Psoas muscle (tissue), 8 donors: ENCODE data around the gene STYXL1. TPM values are rescaled to one million over a fixed set of nuclear protein-coding genes. Genes with fewer than 3 reads are reported as not detected.
A peak's percentile ranks its signal among the peaks of the same experiment; 100 is the strongest.

Experiments
- ATAC-seq, 4 donors: fragments of 200-7000 bp; cut with Tn5 transposase; one replicate each; pipeline ENCODE4 v1.9.1; 2020; ENCODE audit warnings: moderate library complexity in 3 of 4, mild to moderate bottlenecking in 2 of 4
- DNase-seq, 2 donors: peaks; one replicate each; pipeline ENCODE4 v3.0.0-alpha.2; 2020
- H3K27ac ChIP-seq: fragments of 200-600 bp; one replicate; pipeline ENCODE4 v1.8.0; 2022
- H3K27me3 ChIP-seq, 3 donors: fragments of 200-600 bp in 1 of 3; one replicate each; pipeline versions ENCODE4 v1.6.1 to v1.8.0; 2013 to 2022; ENCODE audit warnings: low read length in 2 of 3, mild to moderate bottlenecking in 2 of 3, moderate library complexity in 1 of 3; ENCODE audit not compliant: insufficient read depth in 3 of 3
- H3K36me3 ChIP-seq, 2 donors: fragments of 200-600 bp in 1 of 2; one replicate each; pipeline versions ENCODE4 v1.6.1 to v1.8.0; 2013 to 2022; ENCODE audit warnings: low read depth in 1 of 2, mild to moderate bottlenecking in 1 of 2, moderate library complexity in 1 of 2; ENCODE audit not compliant: insufficient read depth in 1 of 2
- H3K4me1 ChIP-seq: fragments of 200-600 bp; one replicate; pipeline ENCODE4 v1.8.0; 2022
- H3K4me3 ChIP-seq: fragments of 200-600 bp; one replicate; pipeline ENCODE4 v1.8.0; 2022; ENCODE audit warnings: mild to moderate bottlenecking
- H3K9me3 ChIP-seq: fragments of 200-600 bp; one replicate; pipeline ENCODE4 v1.8.0; 2022
- CTCF ChIP-seq: fragments of 200-600 bp; IDR thresholded peaks from one replicate; pipeline ENCODE4 v1.8.0; 2022; ENCODE audit warnings: antibody characterized with exemption
- WGBS, 3 donors: extraction: QIAGEN DNeasy Blood & Tissue Kit; methylation state at CpG; one replicate each; pipeline versions ENCODE4 v1.1.6 to v1.1.7; 2013; 5-methylcytosine and 5-hydroxymethylcytosine counted together
- intact Hi-C, 2 donors: fragments of 100-400 bp; cut with DNase I; formaldehyde crosslinking; loops; one replicate each; pipeline versions ENCODE4 v1.11.0 to v1.14.2; 2022
- polyA plus RNA-seq, 3 donors: library from polyadenylated mRNA; stranded (reverse); fragments of 200-250 nt; gene quantifications; one replicate each; pipeline ENCODE4 v1.2.3, GENCODE V29; 2013
- total RNA-seq, 4 donors: library from RNA; stranded (reverse); fragmentation: NEBNext Ultra II Directional in 2 of 4; extraction: Animal tissue kit (Norgen Biotek cat#: 25700) in 2 of 4; gene quantifications; one replicate each; pipeline versions ENCODE4 v1.2.1 to v1.2.4, GENCODE V29; 2021 to 2023
- donor health status: healthy with polysubstance abuse.
- donor health status: DM: no; HTN: no; CAD: no; lungs with moderate emphysema.
- donor health status: Bipolar disorder and iron deficiency.
- donor health status: healthy.
- donor health status: DM: yes; HTN: yes; CAD: no.
- donor health status: DM: no; HTN: no; CAD: no.
- donor health status: DM: no; HTN: no; CAD: no.
- donor health status: DM: yes; HTN: yes; CAD: no.

STYXL1 gene
- total and polyA plus RNA-seq, 7 donors: 6.6 to 67.5 (median 15.4) TPM

DNA sequence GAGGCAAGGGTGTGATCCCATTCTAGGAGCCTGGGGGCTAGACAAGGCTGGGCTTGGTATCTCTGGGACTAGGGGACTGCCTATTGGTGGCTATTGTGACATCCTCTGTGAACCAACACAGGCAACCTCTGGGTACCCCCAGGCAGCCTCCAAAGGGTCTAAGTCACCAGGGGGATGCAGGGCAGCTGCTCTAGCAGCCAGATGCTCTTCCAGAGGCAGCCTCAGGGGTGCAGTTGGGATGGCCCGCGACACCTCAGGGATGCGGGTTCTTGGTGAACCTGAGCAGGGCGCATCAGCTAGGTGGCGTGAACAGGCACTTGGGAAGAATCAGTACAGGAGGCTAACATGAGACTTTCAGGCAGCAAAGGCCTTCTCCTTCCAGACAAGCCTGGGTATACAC, 51.8 kb downstream of the STYXL1 start:
- WGBS, 3 donors: 95 to 99% (median 96%) methylated on average over 5 of the region's 5 CpGs
- Histone ChIP-seq H3K36me3 (peaks cover 0 to 22% of the 10 kb centered on the region in 2 donors), H3K9me3 (no peaks in the 10 kb centered on the region), H3K27me3 (no peaks in the 10 kb centered on the region), H3K27ac (no peak overlapping the region), H3K4me1 (peaks cover 17% of the 10 kb centered on the region), H3K4me3 (no peak overlapping the region)
- no peak for ATAC-seq
- DNase-seq: no peak
- TF ChIP-seq CTCF: no peak
- intact Hi-C loops: no loop called here

DNA sequence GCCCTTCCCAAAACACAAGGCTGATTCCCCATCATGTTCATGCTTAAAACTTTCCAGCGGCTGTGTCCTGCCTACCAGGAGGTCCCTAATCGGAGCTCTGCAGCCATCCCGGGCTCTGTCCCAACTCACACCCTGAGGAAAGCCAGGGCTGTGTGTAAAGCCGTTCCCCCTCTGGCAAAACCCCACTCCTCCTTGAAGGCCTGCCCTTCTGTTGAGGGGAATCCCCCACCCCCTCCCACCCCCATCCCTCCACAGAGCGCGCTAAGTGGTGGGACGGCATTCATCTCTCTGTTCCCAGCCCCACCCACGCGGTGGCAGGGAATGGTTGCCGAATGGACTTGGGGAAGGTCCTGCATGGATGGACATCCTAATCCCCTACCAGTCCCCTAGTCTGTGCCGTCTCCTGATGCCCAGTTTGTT, 52.7 kb downstream of the STYXL1 start:
- intact Hi-C loops: no loop called here
- Histone ChIP-seq H3K36me3 (peaks cover 0 to 16% of the 10 kb centered on the region in 2 donors), H3K27me3 (no peaks in the 10 kb centered on the region), H3K9me3 (no peaks in the 10 kb centered on the region), H3K4me1 (peaks cover 27% of the 10 kb centered on the region), H3K4me3 (peak overlapping the region; percentile 82), H3K27ac (peak overlapping the region; percentile 85)
- no peak for TF ChIP-seq CTCF
- ATAC-seq (peak in 1 of 4 donors; percentile 1), DNase-seq (no peak)
- 23 to 29% (median 25%) methylated on average over 11 of the region's 11 CpGs for WGBS, 3 donors

GRCh38 chr7:75994388-75995051, 53.3 kb downstream of the STYXL1 start, which contains the start of gene TMEM120A:
Gene TMEM120A (minus strand): TSS chr7:75994595. CDS start chr7:75994570, 25 bp downstream.
- Histone ChIP-seq H3K36me3 (peaks cover 0 to 16% of the 10 kb centered on the region in 2 donors), H3K9me3 (no peaks in the 10 kb centered on the region), H3K27ac (peak within 1 kb of the TSS; percentile 85), H3K27me3 (no peaks in the 10 kb centered on the region), H3K4me3 (peak within 1 kb of the TSS; percentile 82), H3K4me1 (peaks cover 32% of the 10 kb centered on the region)
- 1% methylated on average over 33 to 51 of the region's 51 CpGs for WGBS, 3 donors
- intact Hi-C loops: loop anchor here in 1 of 2 donors (1.0 kb wide), 1 partner anchor 79 kb away; the partner anchor contains the start of gene POR
- peak; percentile 87 to 95 (median 90) for ATAC-seq
- DNase-seq: peak; percentile 99
- TF ChIP-seq CTCF: no peak

DNA sequence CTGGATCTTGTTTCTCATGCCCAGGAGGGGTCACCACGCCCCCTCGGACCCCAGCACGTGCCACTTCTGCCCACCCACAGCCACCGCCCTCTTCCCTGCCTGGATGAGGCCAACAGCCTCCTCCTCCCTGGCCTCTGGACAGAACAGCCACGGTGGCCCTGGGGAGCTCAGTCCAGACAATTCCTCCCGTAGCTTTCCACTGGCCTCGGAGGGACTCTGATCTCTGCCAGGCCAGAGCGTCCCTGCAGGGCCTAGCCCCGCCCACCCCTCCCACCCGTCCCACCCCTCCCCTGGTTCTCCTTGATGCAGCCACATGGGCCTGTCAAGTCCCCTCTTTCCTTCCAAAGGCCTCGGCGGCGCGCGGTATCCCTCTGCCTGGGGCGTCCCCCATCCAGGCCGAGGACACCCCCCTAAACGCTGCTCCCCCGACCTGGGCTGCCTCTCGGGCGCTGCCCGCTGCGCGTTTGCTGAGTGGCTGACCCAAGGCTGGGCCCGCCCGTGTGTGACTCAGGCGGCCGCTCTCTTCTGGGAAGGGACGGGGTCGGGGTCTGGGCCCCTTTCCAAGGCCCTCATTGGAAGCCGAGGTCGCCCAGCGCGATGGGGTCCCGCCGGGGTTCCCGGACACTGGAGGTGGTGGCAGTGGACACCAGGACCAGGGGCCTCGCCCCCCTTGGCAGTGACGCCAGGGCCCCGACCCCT, 54.0 kb downstream of the STYXL1 start:
- peak; percentile 81 to 88 for DNase-seq
- peak overlapping the region; percentile 85 for H3K27ac ChIP-seq
- no peak for TF ChIP-seq CTCF
- peak; percentile 27 to 52 (median 42) for ATAC-seq
- H3K4me1 ChIP-seq: peaks cover 33% of the 10 kb centered on the region
- intact Hi-C loops: loop anchor here in 1 of 2 donors (1.0 kb wide), 1 partner anchor 79 kb away; the partner anchor contains the start of gene POR
- H3K9me3 ChIP-seq: no peaks in the 10 kb centered on the region
- H3K4me3 ChIP-seq: peak overlapping the region; percentile 82
- WGBS, 3 donors: 0 to 2% (median 1%) methylated on average over 32 to 40 of the region's 40 CpGs
- H3K36me3 ChIP-seq: peaks cover 0 to 16% of the 10 kb centered on the region in 2 donors
- no peaks in the 10 kb centered on the region for H3K27me3 ChIP-seq
